ENCODE measurements around the gene ARID1B. TPM values are rescaled to one million over a fixed set of nuclear protein-coding genes. Genes with fewer than 3 reads are reported as not detected.

Gene ARID1B
- total and polyA plus RNA-seq, 9 of the 15 experiments (the other 6 are each of a cell fraction or from before 2014, with no cell fraction given): 12.5 to 50.5 (median 25.8) TPM

GRCh38 chr6:156854466-156855161, 77.4 kb downstream of the ARID1B start (continued):
- no peak for TF ChIP-seq ETS1 (conservative IDR thresholded peaks at IDR 0.05; ENCODE audit: control insufficient read depth, low read depth, low read length)
- no peak for TF ChIP-seq ARID3B (CRISPR knock-in tag; IDR thresholded peaks at IDR 0.05; ENCODE audit: borderline replicate concordance)
- TF ChIP-seq ZBTB11 (CRISPR knock-in tag; IDR thresholded peaks at IDR 0.05): no peak; a peak in 1 of 6 replicates
- no peak for TF ChIP-seq EWSR1 (IDR thresholded peaks at IDR 0.05; ENCODE audit: borderline replicate concordance, low read depth, partially characterized antibody)
- TF ChIP-seq TGIF2 (CRISPR knock-in tag; IDR thresholded peaks at IDR 0.05): no peak
- peak; percentile 45; the same call in 1 of the 2 replicates for TF ChIP-seq ZFX (CRISPR knock-in tag; IDR thresholded peaks at IDR 0.05)
- no peak for TF ChIP-seq RREB1 (CRISPR knock-in tag; IDR thresholded peaks at IDR 0.05)
- no peak for TF ChIP-seq HDGF (IDR thresholded peaks at IDR 0.05)
- TF ChIP-seq, protein P1, sequence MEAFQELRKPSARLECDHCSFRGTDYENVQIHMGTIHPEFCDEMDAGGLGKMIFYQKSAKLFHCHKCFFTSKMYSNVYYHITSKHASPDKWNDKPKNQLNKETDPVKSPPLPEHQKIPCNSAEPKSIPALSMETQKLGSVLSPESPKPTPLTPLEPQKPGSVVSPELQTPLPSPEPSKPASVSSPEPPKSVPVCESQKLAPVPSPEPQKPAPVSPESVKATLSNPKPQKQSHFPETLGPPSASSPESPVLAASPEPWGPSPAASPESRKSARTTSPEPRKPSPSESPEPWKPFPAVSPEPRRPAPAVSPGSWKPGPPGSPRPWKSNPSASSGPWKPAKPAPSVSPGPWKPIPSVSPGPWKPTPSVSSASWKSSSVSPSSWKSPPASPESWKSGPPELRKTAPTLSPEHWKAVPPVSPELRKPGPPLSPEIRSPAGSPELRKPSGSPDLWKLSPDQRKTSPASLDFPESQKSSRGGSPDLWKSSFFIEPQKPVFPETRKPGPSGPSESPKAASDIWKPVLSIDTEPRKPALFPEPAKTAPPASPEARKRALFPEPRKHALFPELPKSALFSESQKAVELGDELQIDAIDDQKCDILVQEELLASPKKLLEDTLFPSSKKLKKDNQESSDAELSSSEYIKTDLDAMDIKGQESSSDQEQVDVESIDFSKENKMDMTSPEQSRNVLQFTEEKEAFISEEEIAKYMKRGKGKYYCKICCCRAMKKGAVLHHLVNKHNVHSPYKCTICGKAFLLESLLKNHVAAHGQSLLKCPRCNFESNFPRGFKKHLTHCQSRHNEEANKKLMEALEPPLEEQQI (IDR thresholded peaks at IDR 0.05): no peak
- no peak for TF ChIP-seq RBM34 (IDR thresholded peaks at IDR 0.05; ENCODE audit: borderline replicate concordance, insufficient read depth, low read length)
- no peak for TF ChIP-seq ARID2 (IDR thresholded peaks at IDR 0.05)
